ENCODE data around the gene BACH2. TPM values are rescaled to one million over a fixed set of nuclear protein-coding genes. Genes with fewer than 3 reads are reported as not detected.

BACH2 gene
- total and polyA plus RNA-seq, 2 of the 4 experiments (the other 2 are of a cell fraction), result 1.3 to 1.4 TPM

DNA sequence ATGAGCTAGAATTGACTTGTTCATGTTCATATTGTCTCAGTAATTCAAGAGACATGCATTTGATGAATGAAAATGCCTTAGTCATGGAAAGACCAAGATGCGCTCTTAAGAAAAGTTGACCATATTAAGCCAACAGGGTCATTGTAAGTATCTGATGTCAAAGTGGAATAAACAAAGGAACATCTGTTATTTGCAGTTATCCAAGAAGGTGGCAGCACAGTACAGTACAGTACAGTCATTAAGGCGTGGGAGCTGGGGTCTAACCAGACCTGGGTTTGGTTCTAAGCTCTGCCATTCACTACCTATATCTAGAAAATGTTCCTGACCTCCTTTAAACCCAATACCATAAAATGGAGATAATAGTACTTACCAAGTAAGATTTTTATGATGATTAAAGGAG, 178.1 kb downstream of the BACH2 start:
- no CpG with 5 or more reads among the region's 2 CpGs for WGBS, 2 experiments (ENCODE audit: extremely low coverage in 2 of 2, insufficient read length in 1 of 2)

More for the DNA sequence above, 178.1 kb downstream of the BACH2 start:
- Histone ChIP-seq H4K20me1 (ENCODE audit: insufficient read depth, low read length) (no peaks in the 10 kb centered on the region), H3K4me3 (ENCODE audit: insufficient read depth, low read depth, low read length) (no peak overlapping the region), H3K9me1 (ENCODE audit: insufficient read depth, low read length) (no peaks in the 10 kb centered on the region), H3K56ac (ENCODE audit: extremely low read depth, insufficient read depth, low read length) (no peak overlapping the region), H4K5ac (ENCODE audit: low read depth, low read length) (no peak overlapping the region), H3K36me3 (ENCODE audit: control insufficient read depth, insufficient read depth, low read length) (no peaks in the 10 kb centered on the region), H3K4ac (ENCODE audit: low read depth, low read length) (no peak overlapping the region), H4K91ac (ENCODE audit: insufficient read depth, low read depth, low read length) (no peak overlapping the region), H4K8ac (ENCODE audit: low read depth in 2 of 2, low read length in 2 of 2) (no peak overlapping the region), H3K14ac (replicated peaks; ENCODE audit: low read depth, low read length) (no peak overlapping the region), H3K9ac (ENCODE audit: low read depth, low read length) (no peak overlapping the region), H3K18ac (ENCODE audit: low read depth, low read length) (no peak overlapping the region), H2BK15ac (ENCODE audit: low read depth, low read length) (no peak overlapping the region), H2BK120ac (ENCODE audit: low read depth, low read length) (no peak overlapping the region), H3K9me3 (ENCODE audit: control insufficient read depth, insufficient read depth, low read length) (peaks cover 3% of the 10 kb centered on the region; the same call in 1 of the 2 replicates), H2BK5ac (ENCODE audit: low read depth, low read length, poor library complexity, severe bottlenecking) (no peak overlapping the region), H2AFZ (replicated peaks; ENCODE audit: low read length, poor library complexity) (no peak overlapping the region), H3K79me1 (ENCODE audit: low read depth in 1 of 2, low read length in 2 of 2) (no peaks in the 10 kb centered on the region), H2AK9ac (replicated peaks; ENCODE audit: low read depth, low read length, poor library complexity) (no peak overlapping the region), H3K27ac (ENCODE audit: insufficient read depth, low read length) (no peak overlapping the region), H3K4me2 (ENCODE audit: low read depth, low read length) (no peak overlapping the region), H3K23ac (ENCODE audit: low read depth, low read length) (no peak overlapping the region), H3K27me3 (ENCODE audit: control insufficient read depth, insufficient read depth, low read length) (no peaks in the 10 kb centered on the region), H2AK5ac (ENCODE audit: low read depth, low read length) (no peak overlapping the region), H2BK20ac (ENCODE audit: low read depth, low read length) (no peak overlapping the region), H3K4me1 (ENCODE audit: control insufficient read depth, insufficient read depth, low read length) (no peaks in the 10 kb centered on the region; the same call in 1 of the 2 replicates)
- dilution Hi-C loops (cut with HindIII; ENCODE audit: low sequenced_read_pairs, unreplicated experiment), result no loop called here
- ATAC-seq (ENCODE audit: low read depth) (no peak; the same call in 1 of the 2 replicates), DNase-seq (no peak)
- intact Hi-C loops (cut with micrococcal nuclease), result loop anchor here (1.0 kb wide), 1 partner anchor 11 kb away; no protein-coding TSS in a partner anchor
- POLR2A ChIA-PET (ENCODE audit: unreplicated experiment), result no interaction called here
- CTCF ChIA-PET, result no interaction called here
- in situ Hi-C loops (cut with MboI; ENCODE audit: low sequenced_read_pairs), result no loop called here
- no TSS peak for BruUV-seq (replicated peaks)
- TF ChIP-seq POLR2A (IDR thresholded peaks at IDR 0.05; ENCODE audit: low read depth, low read length) (no peak), BHLHE40 (IDR thresholded peaks at IDR 0.05; ENCODE audit: low read depth, low read length) (no peak), RCOR1 (IDR thresholded peaks at IDR 0.05; ENCODE audit: insufficient replicate concordance, low read length) (no peak), CEBPB (IDR thresholded peaks at IDR 0.05; ENCODE audit: low read depth, low read length) (no peak), FOS (IDR thresholded peaks at IDR 0.05; ENCODE audit: low read depth, low read length) (no peak), RAD21 (IDR thresholded peaks at IDR 0.05; ENCODE audit: low read length) (no peak), MAZ (IDR thresholded peaks at IDR 0.05; ENCODE audit: borderline replicate concordance, low read depth, low read length) (no peak), RFX5 (IDR thresholded peaks at IDR 0.05; ENCODE audit: low read depth, low read length) (no peak)
- TF ChIP-seq, protein P1, sequence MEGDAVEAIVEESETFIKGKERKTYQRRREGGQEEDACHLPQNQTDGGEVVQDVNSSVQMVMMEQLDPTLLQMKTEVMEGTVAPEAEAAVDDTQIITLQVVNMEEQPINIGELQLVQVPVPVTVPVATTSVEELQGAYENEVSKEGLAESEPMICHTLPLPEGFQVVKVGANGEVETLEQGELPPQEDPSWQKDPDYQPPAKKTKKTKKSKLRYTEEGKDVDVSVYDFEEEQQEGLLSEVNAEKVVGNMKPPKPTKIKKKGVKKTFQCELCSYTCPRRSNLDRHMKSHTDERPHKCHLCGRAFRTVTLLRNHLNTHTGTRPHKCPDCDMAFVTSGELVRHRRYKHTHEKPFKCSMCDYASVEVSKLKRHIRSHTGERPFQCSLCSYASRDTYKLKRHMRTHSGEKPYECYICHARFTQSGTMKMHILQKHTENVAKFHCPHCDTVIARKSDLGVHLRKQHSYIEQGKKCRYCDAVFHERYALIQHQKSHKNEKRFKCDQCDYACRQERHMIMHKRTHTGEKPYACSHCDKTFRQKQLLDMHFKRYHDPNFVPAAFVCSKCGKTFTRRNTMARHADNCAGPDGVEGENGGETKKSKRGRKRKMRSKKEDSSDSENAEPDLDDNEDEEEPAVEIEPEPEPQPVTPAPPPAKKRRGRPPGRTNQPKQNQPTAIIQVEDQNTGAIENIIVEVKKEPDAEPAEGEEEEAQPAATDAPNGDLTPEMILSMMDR (conservative IDR thresholded peaks at IDR 0.05; ENCODE audit: low read depth, low read length), result no peak
- TF ChIP-seq, protein P2, sequence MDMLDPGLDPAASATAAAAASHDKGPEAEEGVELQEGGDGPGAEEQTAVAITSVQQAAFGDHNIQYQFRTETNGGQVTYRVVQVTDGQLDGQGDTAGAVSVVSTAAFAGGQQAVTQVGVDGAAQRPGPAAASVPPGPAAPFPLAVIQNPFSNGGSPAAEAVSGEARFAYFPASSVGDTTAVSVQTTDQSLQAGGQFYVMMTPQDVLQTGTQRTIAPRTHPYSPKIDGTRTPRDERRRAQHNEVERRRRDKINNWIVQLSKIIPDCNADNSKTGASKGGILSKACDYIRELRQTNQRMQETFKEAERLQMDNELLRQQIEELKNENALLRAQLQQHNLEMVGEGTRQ (IDR thresholded peaks at IDR 0.05; ENCODE audit: low read depth, low read length), result no peak
